Placental epithelial cell (primary cell): ENCODE measurements around the gene KYNU. TPM values are rescaled to one million over a fixed set of nuclear protein-coding genes. Genes with fewer than 3 reads are reported as not detected.

Experiments
- small RNA-seq: library from RNA; depleted of rRNA; stranded (forward); fragments of <200 nt; gene quantifications from one replicate; pipeline ENCODE3, GENCODE V24; 2012
- total RNA-seq: library from RNA; depleted of rRNA; stranded (reverse); fragments of >200 nt; gene quantifications from 2 replicates; pipeline ENCODE4 v1.2.3, GENCODE V29; 2012

KYNU gene
- total RNA-seq: 0.98 and 3.1 TPM in 2 replicates

DNA sequence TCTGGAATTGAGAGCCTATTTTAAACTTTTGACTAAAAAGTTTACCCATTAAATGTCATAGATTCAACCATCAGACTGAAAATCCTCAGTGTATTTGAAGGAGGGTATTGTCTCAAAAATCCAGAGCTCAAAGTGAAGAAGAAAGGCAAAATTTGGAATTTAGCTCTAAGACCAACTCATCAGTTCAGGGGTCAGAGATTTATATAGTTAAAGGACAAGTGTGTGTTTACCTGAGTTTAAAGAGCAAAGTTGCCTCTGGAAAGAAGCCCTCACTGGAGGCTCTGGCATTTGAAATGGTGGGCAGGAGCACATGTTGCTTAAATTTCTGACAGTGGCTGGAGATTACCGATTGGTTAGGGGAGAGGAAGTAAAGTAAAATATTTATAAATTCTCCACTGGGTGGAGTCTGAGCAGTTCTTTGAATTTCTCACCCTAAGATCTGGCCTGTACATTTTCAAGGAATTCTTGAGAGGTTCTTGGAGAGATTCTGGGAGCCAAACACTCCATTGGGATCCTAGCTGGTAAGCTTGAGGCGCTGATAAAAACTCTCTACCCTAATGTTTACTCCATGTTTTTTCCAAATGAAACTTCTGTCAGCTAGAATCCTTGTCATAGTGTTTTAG, at the start of gene KYNU:
TSS of gene KYNU (plus strand) at position 449 of the 623 bp plus-strand sequence. CDS start 7,704 bp downstream, outside the sequence.

Small RNAs within 50 kb of the gene (small RNA-seq; reads per million reads assigned to genes)
- not detected for gene MTND4LP12
